IMR-90 (cell line): ENCODE data around the gene CSNK2A1.

Experiments
- BHLHE40 ChIP-seq: fragments of 150-350 bp; IDR thresholded peaks from 2 replicates; pipeline ENCODE4 v1.6.1; 2016; ENCODE audit warnings: mild to moderate bottlenecking, low read depth, low read length
- CEBPB ChIP-seq: IDR thresholded peaks from 2 replicates; pipeline ENCODE4 v1.6.1; 2012; ENCODE audit warnings: low read depth, low read length, improper control_type of control experiment
- CHD1 ChIP-seq: IDR thresholded peaks from 2 replicates; pipeline ENCODE4 v1.6.1; 2012; ENCODE audit warnings: low read depth, low read length, improper control_type of control experiment
- CTCF ChIP-seq: conservative IDR thresholded peaks from 2 replicates; pipeline ENCODE4 v1.5.1; 2012; ENCODE audit warnings: mild to moderate bottlenecking, low read depth, low read length, improper control_type of control experiment
- FOS ChIP-seq: fragments of 150-350 bp; IDR thresholded peaks from 2 replicates; pipeline ENCODE4 v1.6.1; 2016; ENCODE audit warnings: low read depth, low read length
- MAFK ChIP-seq: IDR thresholded peaks from 2 replicates; pipeline ENCODE4 v1.6.1; 2012; ENCODE audit warnings: low read depth, low read length, improper control_type of control experiment
- MAZ ChIP-seq: IDR thresholded peaks from 2 replicates; pipeline ENCODE4 v1.6.1; 2012; ENCODE audit warnings: low read depth, mild to moderate bottlenecking, low read length, improper control_type of control experiment, moderate library complexity, borderline replicate concordance
- MXI1 ChIP-seq: IDR thresholded peaks from 2 replicates; pipeline ENCODE4 v1.6.1; 2012; ENCODE audit warnings: low read depth, mild to moderate bottlenecking, low read length, moderate library complexity, borderline replicate concordance
- POLR2A ChIP-seq: IDR thresholded peaks from 2 replicates; pipeline ENCODE4 v1.6.1; 2012; ENCODE audit warnings: mild to moderate bottlenecking, low read depth, low read length
- RAD21 ChIP-seq: IDR thresholded peaks from 2 replicates; pipeline ENCODE4 v1.6.1; 2012; ENCODE audit warnings: low read length, improper control_type of control experiment
- RCOR1 ChIP-seq: IDR thresholded peaks from 2 replicates; pipeline ENCODE4 v1.6.1; 2012; ENCODE audit warnings: mild to moderate bottlenecking, low read length, improper control_type of control experiment; ENCODE audit not compliant: insufficient replicate concordance
- SMC3 ChIP-seq: fragments of 150-350 bp; IDR thresholded peaks from 2 replicates; pipeline ENCODE4 v1.6.1; 2016; ENCODE audit warnings: low read depth, mild to moderate bottlenecking, antibody characterized with exemption, low read length, moderate library complexity
- USF2 ChIP-seq: fragments of 150-350 bp; IDR thresholded peaks from 2 replicates; pipeline ENCODE4 v1.6.1; 2017; ENCODE audit warnings: mild to moderate bottlenecking, antibody characterized with exemption, low read length, low read depth
- TF ChIP-seq, protein P1 (sequence below): fragments of 150-350 bp; IDR thresholded peaks from 2 replicates; pipeline ENCODE4 v1.6.1; 2016; ENCODE audit warnings: low read depth, mild to moderate bottlenecking, low read length, moderate library complexity, borderline replicate concordance

- TF ChIP-seq CTCF (no peak), MAZ (no peak), USF2 (no peak), RAD21 (no peak), SMC3 (no peak), FOS (no peak), POLR2A (no peak), CEBPB (no peak), MXI1 (no peak), CHD1 (no peak), MAFK (no peak), BHLHE40 (no peak), RCOR1 (no peak)
- TF ChIP-seq, protein P1, sequence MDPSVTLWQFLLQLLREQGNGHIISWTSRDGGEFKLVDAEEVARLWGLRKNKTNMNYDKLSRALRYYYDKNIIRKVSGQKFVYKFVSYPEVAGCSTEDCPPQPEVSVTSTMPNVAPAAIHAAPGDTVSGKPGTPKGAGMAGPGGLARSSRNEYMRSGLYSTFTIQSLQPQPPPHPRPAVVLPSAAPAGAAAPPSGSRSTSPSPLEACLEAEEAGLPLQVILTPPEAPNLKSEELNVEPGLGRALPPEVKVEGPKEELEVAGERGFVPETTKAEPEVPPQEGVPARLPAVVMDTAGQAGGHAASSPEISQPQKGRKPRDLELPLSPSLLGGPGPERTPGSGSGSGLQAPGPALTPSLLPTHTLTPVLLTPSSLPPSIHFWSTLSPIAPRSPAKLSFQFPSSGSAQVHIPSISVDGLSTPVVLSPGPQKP = no peak
Observed at GRCh38 chr20:497979-498378, 45.6 kb downstream of the CSNK2A1 start.
